Fibroblast of lung (primary cell): ENCODE data around the gene ITIH3.

Experiments used
- CTCF ChIP-seq, 2 donors: IDR thresholded peaks in 1 of 2; conservative IDR thresholded peaks in 1 of 2; 1 replicate in 1 of 2; 2 replicates in 1 of 2; pipeline ENCODE4 v1.5.1; 2011 to 2012; ENCODE audit warnings: low read length in 2 of 2, control low read depth in 1 of 2, inconsistent platforms in 1 of 2, low read depth in 1 of 2, mild to moderate bottlenecking in 1 of 2
- EZH2 ChIP-seq: IDR thresholded peaks from 2 replicates; pipeline ENCODE4 v1.5.1; 2012; ENCODE audit warnings: low read length, control low read depth, mild to moderate bottlenecking; ENCODE audit errors: missing control alignments

- TF ChIP-seq CTCF (conservative IDR thresholded peaks at IDR 0.05 in 1 of 2, IDR thresholded peaks at IDR 0.05 in 1 of 2; ENCODE audit: low read depth in 1 of 2, low read length in 2 of 2) (no peak), EZH2 (no peak)
Measured at GRCh38 chr3:52809149-52809548, 14.6 kb downstream of the ITIH3 start.
